ENCODE measurements around the gene MYO19. TPM values are rescaled to one million over a fixed set of nuclear protein-coding genes. Genes with fewer than 3 reads are reported as not detected.

MYO19 gene
- total and polyA plus RNA-seq, 2 of the 8 experiments (the other 6 are each of a cell fraction or from before 2014, with no cell fraction given), result 126 to 163 TPM

DNA sequence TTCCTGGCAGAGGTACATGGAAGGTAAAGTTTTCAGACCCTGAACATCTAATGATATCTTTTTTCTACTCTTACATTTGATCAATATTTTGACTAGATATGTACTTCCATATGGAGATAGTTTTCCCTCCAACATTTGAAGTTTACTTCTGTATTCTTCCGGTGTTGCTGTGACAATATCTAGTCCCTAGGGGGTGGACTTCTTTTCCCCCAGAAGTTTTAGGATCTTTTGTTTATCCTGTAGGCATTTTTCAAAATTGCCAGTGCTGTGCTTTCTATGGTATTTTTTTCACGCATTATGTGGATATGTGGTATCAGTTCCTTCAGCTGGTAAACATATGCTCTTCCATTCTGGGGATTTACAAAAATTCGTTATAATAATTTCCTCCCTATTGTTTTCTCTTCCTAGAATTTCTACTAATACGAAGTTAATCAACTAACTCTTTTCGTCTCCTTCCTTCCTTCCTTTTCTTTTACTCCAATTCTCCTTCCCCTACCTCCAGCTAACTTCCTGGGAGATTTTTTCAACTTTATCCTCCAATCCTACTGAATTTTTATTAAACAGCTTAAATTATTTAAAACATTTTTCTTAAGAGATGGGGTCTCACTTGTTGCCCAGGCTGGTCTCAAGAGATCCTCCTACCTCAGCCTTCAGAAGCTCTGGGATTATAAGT, 74.3 kb downstream of the MYO19 start:
- no peaks in the 10 kb centered on the region for H3K79me2 ChIP-seq (ENCODE audit: control insufficient read depth in 1 of 2, insufficient read depth in 2 of 2, low read length in 2 of 2)
- no peak for DNase-seq (ENCODE audit: low read depth in 1 of 2, low spot score in 2 of 2)
- no peak overlapping the region for H3K4me3 ChIP-seq (ENCODE audit: extremely low read depth in 1 of 4, insufficient read depth in 2 of 4, low read depth in 3 of 4, low read length in 4 of 4)
- H2BK15ac ChIP-seq (ENCODE audit: low read length), result no peak overlapping the region
- no peaks in the 10 kb centered on the region for H3K36me3 ChIP-seq (ENCODE audit: control insufficient read depth in 2 of 4, insufficient read depth in 4 of 4, low read length in 3 of 4)
- no peak overlapping the region for H3K18ac ChIP-seq (ENCODE audit: extremely low read depth, low read length)
- peaks cover 3 to 19% (median 14%) of the 10 kb centered on the region in 4 experiments; a peak in 6 of 7 replicates for H3K27me3 ChIP-seq (replicated peaks in 1 of 4; ENCODE audit: control insufficient read depth in 3 of 4, extremely low read depth in 1 of 4, insufficient read depth in 3 of 4, low read length in 3 of 4)
- no peak overlapping the region for H2BK5ac ChIP-seq (ENCODE audit: low read depth, low read length)
- ChIA-PET POLR2A (ENCODE audit: partially characterized antibody) (no interaction called here), CTCF (ENCODE audit: partially characterized antibody) (interaction anchor here (0.6 to 2.1 kb wide), 10 partner anchors 9 to 268 kb away, joined by 3 to 6 read pairs (median 4); no protein-coding TSS in a partner anchor)
- H3K9ac ChIP-seq (replicated peaks in 1 of 4; ENCODE audit: extremely low read depth in 1 of 4, low read depth in 3 of 4, low read length in 3 of 4), result no peak overlapping the region
- no peak overlapping the region for H2BK120ac ChIP-seq (replicated peaks; ENCODE audit: low read depth, low read length)
- no peak overlapping the region for H2AFZ ChIP-seq (ENCODE audit: low read length)
- peaks cover 0 to 3% of the 10 kb centered on the region in 2 experiments for H4K20me1 ChIP-seq (replicated peaks in 1 of 2; ENCODE audit: control insufficient read depth in 1 of 2, insufficient read depth in 2 of 2, low read length in 2 of 2)
- FAIRE-seq, result no peak
- no peak overlapping the region for H4K5ac ChIP-seq (ENCODE audit: insufficient read length, low read depth, low read length)
- H3K79me1 ChIP-seq (ENCODE audit: low read depth, low read length), result no peaks in the 10 kb centered on the region
- H4K91ac ChIP-seq (replicated peaks; ENCODE audit: insufficient read length, low read length), result no peak overlapping the region
- H3K27ac ChIP-seq (ENCODE audit: low read depth, low read length), result no peak overlapping the region
- no peaks in the 10 kb centered on the region for H3K9me3 ChIP-seq (ENCODE audit: insufficient read depth in 2 of 2, low read depth in 1 of 2, low read length in 1 of 2)
- no peak overlapping the region for H3K14ac ChIP-seq (ENCODE audit: insufficient read length)
- 0 out of 7 replicates have a peak, but pooled peaks cover 0 to 2% (median 0%) of the 10 kb centered on the region in 4 experiments for H3K4me1 ChIP-seq (replicated peaks in 1 of 4; ENCODE audit: control insufficient read depth in 3 of 4, insufficient read depth in 4 of 4, low read length in 3 of 4)
- 84 to 100% methylated on average over 2 to 5 of the region's 5 CpGs for WGBS, 2 experiments (ENCODE audit: extremely low coverage in 1 of 2, insufficient coverage in 1 of 2, insufficient read length in 1 of 2, insufficient replicate concordance in 2 of 2, low coverage in 1 of 2, low lambda C conversion rate in 2 of 2, missing lambda C conversion rate in 1 of 2)
- H3K23me2 ChIP-seq (ENCODE audit: low read depth, low read length), result no peaks in the 10 kb centered on the region; the same call in 1 of the 2 replicates
- no peak overlapping the region for H3K23ac ChIP-seq (ENCODE audit: insufficient read length)
- no peak overlapping the region for H2BK12ac ChIP-seq (ENCODE audit: low read depth, low read length)
- no peak overlapping the region for H2BK20ac ChIP-seq (ENCODE audit: low read length)
- H3K4me2 ChIP-seq (ENCODE audit: insufficient read depth in 1 of 2, low read depth in 2 of 2, low read length in 2 of 2), result no peak overlapping the region
- TF ChIP-seq ZNF274 (IDR thresholded peaks at IDR 0.05; ENCODE audit: borderline replicate concordance, extremely low read depth, low read length), result no peak
- no peak for TF ChIP-seq ATF3 (IDR thresholded peaks at IDR 0.05; ENCODE audit: insufficient read depth, low read depth, low read length)
- no peak for TF ChIP-seq NRF1 (IDR thresholded peaks at IDR 0.05; ENCODE audit: low read depth, low read length)
- no peak for TF ChIP-seq RAD21 (IDR thresholded peaks at IDR 0.05 in 1 of 2, conservative IDR thresholded peaks at IDR 0.05 in 1 of 2; ENCODE audit: low read depth in 2 of 2, low read length in 2 of 2)
- TF ChIP-seq CBX8 (IDR thresholded peaks at IDR 0.05; ENCODE audit: borderline replicate concordance, low read depth, low read length), result no peak
- no peak overlapping the region for H2AK5ac ChIP-seq (ENCODE audit: low read depth, low read length)
- no peak overlapping the region for H4K8ac ChIP-seq (ENCODE audit: extremely low read depth, insufficient read depth, low read length)
- no peak overlapping the region for H3K56ac ChIP-seq (replicated peaks; ENCODE audit: insufficient read length, low read depth, low read length)
- no peak overlapping the region for H3K4ac ChIP-seq (replicated peaks; ENCODE audit: insufficient read length, low read depth, low read length)

Data from H1 (cell line).